GM12878 (cell line): ENCODE measurements around the gene SRP72. TPM values are rescaled to one million over a fixed set of nuclear protein-coding genes. Genes with fewer than 3 reads are reported as not detected.

Source experiments
- ATAC-seq: fragments of 200-7000 bp; cut with Tn5 transposase; 3 replicates; pipeline ENCODE4 v1.9.1; 2020; ENCODE audit warnings: mild to moderate bottlenecking, moderate library complexity
- BruUV-seq: library from RNA; stranded (reverse); fragments of 400-500 nt; replicated peaks from 2 replicates; lab custom pipeline; 2021; lab: Mats Ljungman, UMichigan
- CTCF ChIA-PET: fragments of 300-600 bp; sonication (Branson Sonifier 250); formaldehyde crosslinking; extraction: SDS; loops from one replicate; lab custom pipeline; 2021; ENCODE audit warnings: inconsistent platforms; lab: Yijun Ruan, JAX
- POLR2A ChIA-PET: fragments of 350-600 bp; formaldehyde crosslinking; extraction: SDS; loops from one replicate; lab custom pipeline; 2021; ENCODE audit warnings: inconsistent platforms; lab: Charles Lee
- RAD21 ChIA-PET: fragments of 300-600 bp; sonication (Branson Sonifier 250); formaldehyde crosslinking; loops from one replicate; lab custom pipeline; 2023; ENCODE audit warnings: antibody characterized with exemption; ENCODE audit not compliant: unreplicated experiment; lab: Charles Lee
- SMC1A ChIA-PET: fragments of 300-600 bp; sonication (Branson Sonifier 250); formaldehyde crosslinking; loops from one replicate; lab custom pipeline; 2023; ENCODE audit not compliant: unreplicated experiment, uncharacterized antibody; lab: Charles Lee
- DNase-seq: peaks from one replicate; pipeline ENCODE4 v3.0.0-alpha.2; 2011; ENCODE audit warnings: low read depth, low spot score
- FAIRE-seq: peaks from 3 replicates; lab custom pipeline; 2011; peaks lifted over from hg19 to GRCh38; lab: Jason Lieb, UNC
- H2AFZ ChIP-seq: 2 replicates; pipeline ENCODE4 v1.6.0; 2011; ENCODE audit warnings: low read depth, low read length, control low read depth; ENCODE audit not compliant: control insufficient read depth
- H3K27ac ChIP-seq: 2 replicates; pipeline ENCODE4 v1.5.1; 2011; ENCODE audit warnings: control low read depth; ENCODE audit not compliant: control insufficient read depth, insufficient read depth
- H3K27me3 ChIP-seq, 2 experiments: replicated peaks in 1 of 2; 2 replicates each; pipeline versions ENCODE4 v1.6.0 to v1.6.1; 2011; ENCODE audit warnings: low read length in 1 of 2; ENCODE audit not compliant: control insufficient read depth in 2 of 2, insufficient read depth in 2 of 2
- H3K36me3 ChIP-seq, 2 experiments: 2 replicates each; pipeline ENCODE4 v1.5.1; 2011; ENCODE audit warnings: low read length in 1 of 2; ENCODE audit not compliant: control insufficient read depth in 2 of 2, insufficient read depth in 2 of 2
- H3K4me1 ChIP-seq: 2 replicates; pipeline ENCODE4 v1.6.1; 2011; ENCODE audit warnings: mild to moderate bottlenecking, low read length, moderate library complexity, mixed read lengths; ENCODE audit not compliant: control insufficient read depth, insufficient read depth
- H3K4me2 ChIP-seq: 2 replicates; pipeline ENCODE4 v1.6.0; 2011; ENCODE audit warnings: control low read depth; ENCODE audit not compliant: control insufficient read depth, insufficient read depth
- H3K4me3 ChIP-seq: fragments of 200-600 bp; sonication (generic); 2 replicates; pipeline ENCODE4 v1.5.1; 2016
- H3K79me2 ChIP-seq: 2 replicates; pipeline ENCODE4 v1.6.0; 2011; ENCODE audit warnings: low read length; ENCODE audit not compliant: control insufficient read depth, insufficient read depth
- H3K9ac ChIP-seq: 2 replicates; pipeline ENCODE4 v1.8.0; 2011; ENCODE audit warnings: low read length, control low read depth, mixed read lengths; ENCODE audit not compliant: control insufficient read depth, insufficient read depth
- H3K9me3 ChIP-seq: replicated peaks from 3 replicates; pipeline ENCODE4 v1.5.1; 2011; ENCODE audit warnings: mild to moderate bottlenecking, low read length; ENCODE audit not compliant: control insufficient read depth, insufficient read depth
- H4K20me1 ChIP-seq: 2 replicates; pipeline ENCODE4 v1.6.0; 2011; ENCODE audit not compliant: control insufficient read depth, insufficient read depth
- ASH2L ChIP-seq: fragments of 300-600, 200-600 bp; sonication (generic); IDR thresholded peaks from 2 replicates; pipeline ENCODE4 v1.6.1; 2017; ENCODE audit warnings: low read depth, mild to moderate bottlenecking, borderline replicate concordance
- EGR1 ChIP-seq, 2 experiments: IDR thresholded peaks; 1 replicate in 1 of 2; 2 replicates in 1 of 2; pipeline ENCODE4 v1.6.1; 2011 to 2012; ENCODE audit warnings: low read depth in 2 of 2, low read length in 2 of 2, borderline replicate concordance in 1 of 2, mild to moderate bottlenecking in 1 of 2, moderate library complexity in 1 of 2
- GATAD2B ChIP-seq: fragments of 450-650 bp; conservative IDR thresholded peaks from 2 replicates; pipeline ENCODE4 v1.6.1; 2017; ENCODE audit warnings: low read depth, mild to moderate bottlenecking, moderate library complexity
- IKZF1 ChIP-seq: fragments of 450-650 bp; conservative IDR thresholded peaks from 2 replicates; pipeline ENCODE4 v1.6.1; 2017; ENCODE audit warnings: antibody characterized with exemption, mild to moderate bottlenecking
- IRF4 ChIP-seq: IDR thresholded peaks from 2 replicates; pipeline ENCODE4 v1.6.1; 2011; ENCODE audit warnings: low read depth, low read length
- MLLT1 ChIP-seq: fragments of 450-650 bp; IDR thresholded peaks from 2 replicates; pipeline ENCODE4 v1.6.1; 2016; ENCODE audit warnings: mild to moderate bottlenecking
- POLR2AphosphoS5 ChIP-seq: IDR thresholded peaks from 2 replicates; pipeline ENCODE4 v1.6.1; 2011; ENCODE audit warnings: mild to moderate bottlenecking, low read length, inconsistent platforms
- POU2F2 ChIP-seq: IDR thresholded peaks from 3 replicates; pipeline ENCODE4 v1.6.1; 2011; ENCODE audit warnings: low read depth, mild to moderate bottlenecking, low read length, borderline replicate concordance
- RAD21 ChIP-seq: IDR thresholded peaks from 2 replicates; pipeline ENCODE4 v1.6.1; 2011; ENCODE audit warnings: mild to moderate bottlenecking, low read depth, low read length, moderate library complexity; ENCODE audit not compliant: insufficient read depth
- RB1 ChIP-seq: fragments of 450-650 bp; formaldehyde crosslinking; IDR thresholded peaks from 2 replicates; pipeline ENCODE4 v1.6.1; 2017; ENCODE audit warnings: mild to moderate bottlenecking, borderline replicate concordance
- SMC3 ChIP-seq: IDR thresholded peaks from 2 replicates; pipeline ENCODE4 v1.6.1; 2011; ENCODE audit warnings: low read length, improper control_type of control experiment, borderline replicate concordance
- SUZ12 ChIP-seq: fragments of 200-600 bp; sonication (generic); IDR thresholded peaks from one replicate; pipeline ENCODE4 v1.6.1; 2018; ENCODE audit warnings: antibody characterized with exemption, mild to moderate bottlenecking; ENCODE audit not compliant: unreplicated experiment
- TCF3 ChIP-seq: IDR thresholded peaks from 2 replicates; pipeline ENCODE4 v1.6.1; 2012; ENCODE audit warnings: low read depth, mild to moderate bottlenecking, low read length, borderline replicate concordance; ENCODE audit not compliant: insufficient read depth
- YY1 ChIP-seq: IDR thresholded peaks from 2 replicates; pipeline ENCODE4 v1.6.1; 2011; ENCODE audit warnings: low read depth, mild to moderate bottlenecking, low read length
- ZNF207 ChIP-seq: fragments of 450-650 bp; IDR thresholded peaks from 2 replicates; pipeline ENCODE4 v1.6.1; 2014; ENCODE audit warnings: antibody characterized with exemption, mild to moderate bottlenecking, borderline replicate concordance
- ZNF384 ChIP-seq: IDR thresholded peaks from 2 replicates; pipeline ENCODE4 v1.6.1; 2012; ENCODE audit warnings: low read depth, mild to moderate bottlenecking, low read length, improper control_type of control experiment, borderline replicate concordance
- WGBS: methylation state at CpG from one replicate; pipeline ENCODE4 v1.1.6; 2016; ENCODE audit warnings: low lambda C conversion rate; ENCODE audit not compliant: insufficient replicate concordance, insufficient coverage; ENCODE audit errors: missing lambda C conversion rate; 5-methylcytosine and 5-hydroxymethylcytosine counted together
- in situ Hi-C: fragments of 300-500 bp; cut with MboI; formaldehyde crosslinking; loops from 9 replicates; pipeline ENCODE4 v1.14.3; 2018; ENCODE audit warnings: mixed read lengths
- intact Hi-C: fragments of 100-400 bp; cut with micrococcal nuclease; formaldehyde crosslinking; loops from one replicate; pipeline ENCODE4 v1.14.2; 2022; ENCODE audit not compliant: unreplicated experiment
- polyA plus RNA-seq, 11 experiments: library from polyadenylated mRNA; depleted of rRNA in 4 of 11; unstranded in 6 of 11; stranded (reverse) in 5 of 11; fragments of >200 nt; fragmentation: Nextera tagmentation in 4 of 11; fragmentation: Illumina TruSeq in 1 of 11; extraction: Ambion mirVana in 4 of 11; extraction: Trizol in 1 of 11; gene quantifications; 1 replicate in 1 of 11; 2 replicates in 10 of 11; pipeline versions ENCODE4 v1.2.1 to v1.2.3, GENCODE V29; 2011 to 2016; ENCODE audit warnings: inconsistent platforms in 2 of 11, missing spikeins in 2 of 11, low read depth in 1 of 11
- total RNA-seq, 4 experiments: library from RNA; depleted of rRNA in 3 of 4; stranded (reverse); fragments of >200 nt in 3 of 4; fragmentation: Illumina TruSeq in 1 of 4; extraction: Trizol in 1 of 4; gene quantifications; 2 replicates each; pipeline versions ENCODE4 v1.2.1 to v1.2.3, GENCODE V29; 2013 to 2021
- TF ChIP-seq, protein P1 (sequence below): fragments of 450-650 bp; IDR thresholded peaks from 2 replicates; pipeline ENCODE4 v1.6.1; 2017; ENCODE audit warnings: borderline replicate concordance
- TF ChIP-seq, protein P2 (sequence below): fragments of 450-650 bp; IDR thresholded peaks from 2 replicates; pipeline ENCODE4 v1.6.1; 2017; ENCODE audit warnings: mild to moderate bottlenecking, low read depth, inconsistent platforms; ENCODE audit not compliant: poor library complexity, severe bottlenecking

SRP72 gene
- total and polyA plus RNA-seq, 10 of the 15 experiments (the other 5 are each of a cell fraction or from before 2014, with no cell fraction given) = 61.6 to 186 (median 133) TPM

DNA sequence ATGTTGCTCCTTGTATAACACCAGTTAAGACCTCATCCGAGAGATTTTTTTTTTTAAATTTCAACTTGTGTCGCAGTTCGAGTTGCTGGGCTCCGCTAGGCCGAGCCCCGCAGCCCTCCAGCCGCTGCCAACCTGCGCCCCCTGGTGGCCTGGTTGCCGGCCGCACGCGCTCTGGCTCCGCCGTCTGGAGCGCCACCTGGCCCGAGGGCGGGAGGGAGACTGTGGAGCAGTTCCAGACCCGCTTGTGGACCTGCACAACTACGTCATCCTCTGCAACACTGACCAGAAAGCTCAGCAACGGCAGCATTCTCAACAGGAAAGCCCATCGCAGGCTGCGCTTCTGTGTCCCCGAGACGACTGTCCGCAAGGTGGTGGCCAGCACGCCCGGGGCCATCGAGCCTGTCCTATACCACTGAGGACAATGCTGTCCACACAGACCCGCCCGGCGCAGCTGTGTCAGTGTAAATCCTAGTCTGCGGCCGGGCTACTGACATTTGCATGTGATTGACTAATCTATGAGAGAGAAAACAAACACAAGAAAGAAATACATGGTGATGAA lies 77.2 kb downstream of the SRP72 start:
- no TSS peak for BruUV-seq
- Histone ChIP-seq H3K4me1 (no peaks in the 10 kb centered on the region), H3K4me3 (no peak overlapping the region), H3K9ac (no peak overlapping the region), H3K27me3 (no peaks in the 10 kb centered on the region), H4K20me1 (0 out of 2 replicates have a peak, but pooled peaks cover 2% of the 10 kb centered on the region), H3K4me2 (peak overlapping the region; percentile 56; the same call in 1 of the 2 replicates), H3K79me2 (no peaks in the 10 kb centered on the region), H3K36me3 (no peaks in the 10 kb centered on the region), H3K9me3 (no peaks in the 10 kb centered on the region), H3K27ac (no peak overlapping the region), H2AFZ (no peak overlapping the region)
- in situ Hi-C loops (no loop called here), intact Hi-C loops (loop anchor here (1.0 to 5.0 kb wide), 3 partner anchors 120 to 293 kb away; no protein-coding TSS in a partner anchor)
- RAD21 ChIA-PET = interaction anchor here (1.0 to 1.5 kb wide), 3 partner anchors 119 to 292 kb away, joined by 3 to 5 read pairs (median 3); no protein-coding TSS in a partner anchor
- DNase-seq (peak; percentile 17), ATAC-seq (peak; percentile 100), FAIRE-seq (peak; percentile 94)
- SMC1A ChIA-PET = interaction anchor here (0.7 to 1.4 kb wide), 3 partner anchors 119 to 121 kb away, joined by 3 to 5 read pairs (median 5); no protein-coding TSS in a partner anchor
- POLR2A ChIA-PET = interaction anchor here (0.7 kb wide), 2 partner anchors 190 to 294 kb away, joined by 5 to 6 read pairs; no protein-coding TSS in a partner anchor
- 3% methylated on average over 33 of the region's 33 CpGs for WGBS
- CTCF ChIA-PET = interaction anchor here (0.8 to 2.5 kb wide), 13 partner anchors 9 to 292 kb away, joined by 3 to 10 read pairs (median 4); no protein-coding TSS in a partner anchor
- TF ChIP-seq RB1 (peak; percentile 66; the same call in 1 of the 2 replicates), SMC3 (peak; percentile 71; the same call in 1 of the 2 replicates), IKZF1 (peak; percentile 40), RAD21 (peak; percentile 78), POLR2AphosphoS5 (no peak), GATAD2B (no peak), ZNF384 (peak; percentile 30; the same call in 1 of the 2 replicates), IRF4 (0 out of 2 replicates have a peak, but pooled peaks have one; percentile 15), TCF3 (peak; percentile 84; the same call in 1 of the 2 replicates), ZNF207 (peak; percentile 67; the same call in 1 of the 2 replicates), SUZ12 (no peak), YY1 (peak; percentile 78), MLLT1 (no peak), EGR1 (IDR thresholded peaks at IDR 0.05; ENCODE audit: borderline replicate concordance in 1 of 2, low read depth in 2 of 2, low read length in 2 of 2) (no peak), ASH2L (no peak), POU2F2 (0 out of 3 replicates have a peak, but pooled peaks have one; percentile 22)
- TF ChIP-seq, protein P1, sequence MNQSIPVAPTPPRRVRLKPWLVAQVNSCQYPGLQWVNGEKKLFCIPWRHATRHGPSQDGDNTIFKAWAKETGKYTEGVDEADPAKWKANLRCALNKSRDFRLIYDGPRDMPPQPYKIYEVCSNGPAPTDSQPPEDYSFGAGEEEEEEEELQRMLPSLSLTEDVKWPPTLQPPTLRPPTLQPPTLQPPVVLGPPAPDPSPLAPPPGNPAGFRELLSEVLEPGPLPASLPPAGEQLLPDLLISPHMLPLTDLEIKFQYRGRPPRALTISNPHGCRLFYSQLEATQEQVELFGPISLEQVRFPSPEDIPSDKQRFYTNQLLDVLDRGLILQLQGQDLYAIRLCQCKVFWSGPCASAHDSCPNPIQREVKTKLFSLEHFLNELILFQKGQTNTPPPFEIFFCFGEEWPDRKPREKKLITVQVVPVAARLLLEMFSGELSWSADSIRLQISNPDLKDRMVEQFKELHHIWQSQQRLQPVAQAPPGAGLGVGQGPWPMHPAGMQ = no peak
- TF ChIP-seq, protein P2, sequence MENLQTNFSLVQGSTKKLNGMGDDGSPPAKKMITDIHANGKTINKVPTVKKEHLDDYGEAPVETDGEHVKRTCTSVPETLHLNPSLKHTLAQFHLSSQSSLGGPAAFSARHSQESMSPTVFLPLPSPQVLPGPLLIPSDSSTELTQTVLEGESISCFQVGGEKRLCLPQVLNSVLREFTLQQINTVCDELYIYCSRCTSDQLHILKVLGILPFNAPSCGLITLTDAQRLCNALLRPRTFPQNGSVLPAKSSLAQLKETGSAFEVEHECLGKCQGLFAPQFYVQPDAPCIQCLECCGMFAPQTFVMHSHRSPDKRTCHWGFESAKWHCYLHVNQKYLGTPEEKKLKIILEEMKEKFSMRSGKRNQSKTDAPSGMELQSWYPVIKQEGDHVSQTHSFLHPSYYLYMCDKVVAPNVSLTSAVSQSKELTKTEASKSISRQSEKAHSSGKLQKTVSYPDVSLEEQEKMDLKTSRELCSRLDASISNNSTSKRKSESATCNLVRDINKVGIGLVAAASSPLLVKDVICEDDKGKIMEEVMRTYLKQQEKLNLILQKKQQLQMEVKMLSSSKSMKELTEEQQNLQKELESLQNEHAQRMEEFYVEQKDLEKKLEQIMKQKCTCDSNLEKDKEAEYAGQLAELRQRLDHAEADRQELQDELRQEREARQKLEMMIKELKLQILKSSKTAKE = no peak
